GM12878 (cell line): ENCODE measurements around the gene PDRG1. TPM values are rescaled to one million over a fixed set of nuclear protein-coding genes. Genes with fewer than 3 reads are reported as not detected.

Experiments used
- ATAC-seq: fragments of 200-7000 bp; cut with Tn5 transposase; 3 replicates; pipeline ENCODE4 v1.9.1; 2020; ENCODE audit warnings: mild to moderate bottlenecking, moderate library complexity
- BruUV-seq: library from RNA; stranded (reverse); fragments of 400-500 nt; replicated peaks from 2 replicates; lab custom pipeline; 2021; lab: Mats Ljungman, UMichigan
- CTCF ChIA-PET: fragments of 300-600 bp; sonication (Branson Sonifier 250); formaldehyde crosslinking; extraction: SDS; loops from one replicate; lab custom pipeline; 2021; ENCODE audit warnings: inconsistent platforms; lab: Yijun Ruan, JAX
- POLR2A ChIA-PET: fragments of 350-600 bp; formaldehyde crosslinking; extraction: SDS; loops from one replicate; lab custom pipeline; 2021; ENCODE audit warnings: inconsistent platforms; lab: Charles Lee
- RAD21 ChIA-PET: fragments of 300-600 bp; sonication (Branson Sonifier 250); formaldehyde crosslinking; loops from one replicate; lab custom pipeline; 2023; ENCODE audit warnings: antibody characterized with exemption; ENCODE audit not compliant: unreplicated experiment; lab: Charles Lee
- SMC1A ChIA-PET: fragments of 300-600 bp; sonication (Branson Sonifier 250); formaldehyde crosslinking; loops from one replicate; lab custom pipeline; 2023; ENCODE audit not compliant: unreplicated experiment, uncharacterized antibody; lab: Charles Lee
- DNase-seq: peaks from one replicate; pipeline ENCODE4 v3.0.0-alpha.2; 2011; ENCODE audit warnings: low read depth, low spot score
- FAIRE-seq: peaks from 3 replicates; lab custom pipeline; 2011; peaks lifted over from hg19 to GRCh38; lab: Jason Lieb, UNC
- H2AFZ ChIP-seq: 2 replicates; pipeline ENCODE4 v1.6.0; 2011; ENCODE audit warnings: low read depth, low read length, control low read depth; ENCODE audit not compliant: control insufficient read depth
- H3K27ac ChIP-seq: 2 replicates; pipeline ENCODE4 v1.5.1; 2011; ENCODE audit warnings: control low read depth; ENCODE audit not compliant: control insufficient read depth, insufficient read depth
- H3K27me3 ChIP-seq, 2 experiments: replicated peaks in 1 of 2; 2 replicates each; pipeline versions ENCODE4 v1.6.0 to v1.6.1; 2011; ENCODE audit warnings: low read length in 1 of 2; ENCODE audit not compliant: control insufficient read depth in 2 of 2, insufficient read depth in 2 of 2
- H3K36me3 ChIP-seq, 2 experiments: 2 replicates each; pipeline ENCODE4 v1.5.1; 2011; ENCODE audit warnings: low read length in 1 of 2; ENCODE audit not compliant: control insufficient read depth in 2 of 2, insufficient read depth in 2 of 2
- H3K4me1 ChIP-seq: 2 replicates; pipeline ENCODE4 v1.6.1; 2011; ENCODE audit warnings: mild to moderate bottlenecking, low read length, moderate library complexity, mixed read lengths; ENCODE audit not compliant: control insufficient read depth, insufficient read depth
- H3K4me2 ChIP-seq: 2 replicates; pipeline ENCODE4 v1.6.0; 2011; ENCODE audit warnings: control low read depth; ENCODE audit not compliant: control insufficient read depth, insufficient read depth
- H3K4me3 ChIP-seq: fragments of 200-600 bp; sonication (generic); 2 replicates; pipeline ENCODE4 v1.5.1; 2016
- H3K79me2 ChIP-seq: 2 replicates; pipeline ENCODE4 v1.6.0; 2011; ENCODE audit warnings: low read length; ENCODE audit not compliant: control insufficient read depth, insufficient read depth
- H3K9ac ChIP-seq: 2 replicates; pipeline ENCODE4 v1.8.0; 2011; ENCODE audit warnings: low read length, control low read depth, mixed read lengths; ENCODE audit not compliant: control insufficient read depth, insufficient read depth
- H3K9me3 ChIP-seq: replicated peaks from 3 replicates; pipeline ENCODE4 v1.5.1; 2011; ENCODE audit warnings: mild to moderate bottlenecking, low read length; ENCODE audit not compliant: control insufficient read depth, insufficient read depth
- H4K20me1 ChIP-seq: 2 replicates; pipeline ENCODE4 v1.6.0; 2011; ENCODE audit not compliant: control insufficient read depth, insufficient read depth
- BHLHE40 ChIP-seq, 2 experiments: fragments of 450-650 bp in 1 of 2; IDR thresholded peaks; 2 replicates each; pipeline ENCODE4 v1.6.1; 2011 to 2017; ENCODE audit warnings: low read depth in 2 of 2, borderline replicate concordance in 1 of 2, improper control_type of control experiment in 1 of 2, low read length in 1 of 2, mild to moderate bottlenecking in 1 of 2
- HDAC2 ChIP-seq: fragments of 200-600 bp; sonication (generic); IDR thresholded peaks from 2 replicates; pipeline ENCODE4 v1.6.1; 2017
- KDM1A ChIP-seq: fragments of 200-600 bp; sonication (generic); IDR thresholded peaks from 2 replicates; pipeline ENCODE4 v1.6.1; 2016; ENCODE audit warnings: borderline replicate concordance
- MYC ChIP-seq: IDR thresholded peaks from 2 replicates; pipeline ENCODE4 v1.6.1; 2011; ENCODE audit warnings: mild to moderate bottlenecking, low read length, moderate library complexity, inconsistent platforms; ENCODE audit not compliant: insufficient read depth, insufficient replicate concordance, insufficient read length, severe bottlenecking
- NFXL1 ChIP-seq: fragments of 450-650 bp; IDR thresholded peaks from 2 replicates; pipeline ENCODE4 v1.6.1; 2017; ENCODE audit warnings: antibody characterized with exemption, mild to moderate bottlenecking, borderline replicate concordance
- NR2C2 ChIP-seq: IDR thresholded peaks from 2 replicates; pipeline ENCODE4 v1.6.1; 2011; ENCODE audit warnings: borderline replicate concordance, low read depth; ENCODE audit not compliant: control insufficient read depth, insufficient read length
- POLR2AphosphoS5 ChIP-seq: IDR thresholded peaks from 2 replicates; pipeline ENCODE4 v1.6.1; 2011; ENCODE audit warnings: mild to moderate bottlenecking, low read length, inconsistent platforms
- POU2F2 ChIP-seq: IDR thresholded peaks from 3 replicates; pipeline ENCODE4 v1.6.1; 2011; ENCODE audit warnings: low read depth, mild to moderate bottlenecking, low read length, borderline replicate concordance
- RAD21 ChIP-seq: IDR thresholded peaks from 2 replicates; pipeline ENCODE4 v1.6.1; 2011; ENCODE audit warnings: mild to moderate bottlenecking, low read depth, low read length, moderate library complexity; ENCODE audit not compliant: insufficient read depth
- RAD51 ChIP-seq: fragments of 450-650 bp; IDR thresholded peaks from 2 replicates; pipeline ENCODE4 v1.6.1; 2016; ENCODE audit warnings: moderate library complexity, mild to moderate bottlenecking, inconsistent platforms
- RCOR1 ChIP-seq: conservative IDR thresholded peaks from 2 replicates; pipeline ENCODE4 v1.6.1; 2012; ENCODE audit warnings: low read depth, low read length, improper control_type of control experiment
- RFX5 ChIP-seq: IDR thresholded peaks from 2 replicates; pipeline ENCODE4 v1.6.1; 2011; ENCODE audit warnings: low read depth, low read length, improper control_type of control experiment
- RUNX3 ChIP-seq: IDR thresholded peaks from 2 replicates; pipeline ENCODE4 v1.6.1; 2012; ENCODE audit warnings: low read length, inconsistent platforms
- SPI1 ChIP-seq: IDR thresholded peaks from 2 replicates; pipeline ENCODE4 v1.6.1; 2011; ENCODE audit warnings: low read depth, mild to moderate bottlenecking, low read length, moderate library complexity, borderline replicate concordance; ENCODE audit not compliant: insufficient read depth
- ZNF24 ChIP-seq: fragments of 450-650 bp; IDR thresholded peaks from 2 replicates; pipeline ENCODE4 v1.6.1; 2017; ENCODE audit warnings: antibody characterized with exemption, mild to moderate bottlenecking
- ZNF274 ChIP-seq: IDR thresholded peaks from one replicate; pipeline ENCODE4 v1.8.0; 2011; ENCODE audit not compliant: insufficient read length, insufficient read depth
- ZZZ3 ChIP-seq: IDR thresholded peaks from 2 replicates; pipeline ENCODE4 v1.6.1; 2011; ENCODE audit warnings: low read depth; ENCODE audit not compliant: control insufficient read depth, insufficient read length
- WGBS: methylation state at CpG from one replicate; pipeline ENCODE4 v1.1.6; 2016; ENCODE audit warnings: low lambda C conversion rate; ENCODE audit not compliant: insufficient replicate concordance, insufficient coverage; ENCODE audit errors: missing lambda C conversion rate; 5-methylcytosine and 5-hydroxymethylcytosine counted together
- in situ Hi-C: fragments of 300-500 bp; cut with MboI; formaldehyde crosslinking; loops from 9 replicates; pipeline ENCODE4 v1.14.3; 2018; ENCODE audit warnings: mixed read lengths
- intact Hi-C: fragments of 100-400 bp; cut with micrococcal nuclease; formaldehyde crosslinking; loops from one replicate; pipeline ENCODE4 v1.14.2; 2022; ENCODE audit not compliant: unreplicated experiment
- polyA plus RNA-seq, 11 experiments: library from polyadenylated mRNA; depleted of rRNA in 4 of 11; unstranded in 6 of 11; stranded (reverse) in 5 of 11; fragments of >200 nt; fragmentation: Nextera tagmentation in 4 of 11; fragmentation: Illumina TruSeq in 1 of 11; extraction: Ambion mirVana in 4 of 11; extraction: Trizol in 1 of 11; gene quantifications; 1 replicate in 1 of 11; 2 replicates in 10 of 11; pipeline versions ENCODE4 v1.2.1 to v1.2.3, GENCODE V29; 2011 to 2016; ENCODE audit warnings: inconsistent platforms in 2 of 11, missing spikeins in 2 of 11, low read depth in 1 of 11
- total RNA-seq, 4 experiments: library from RNA; depleted of rRNA in 3 of 4; stranded (reverse); fragments of >200 nt in 3 of 4; fragmentation: Illumina TruSeq in 1 of 4; extraction: Trizol in 1 of 4; gene quantifications; 2 replicates each; pipeline versions ENCODE4 v1.2.1 to v1.2.3, GENCODE V29; 2013 to 2021
- TF ChIP-seq, protein P1 (sequence below): IDR thresholded peaks from 2 replicates; pipeline ENCODE4 v1.6.1; 2012; ENCODE audit warnings: low read depth, low read length, improper control_type of control experiment
- TF ChIP-seq, protein P2 (sequence below): fragments of 450-650 bp; IDR thresholded peaks from 2 replicates; pipeline ENCODE4 v1.6.1; 2018; ENCODE audit warnings: borderline replicate concordance, mild to moderate bottlenecking; ENCODE audit not compliant: partially characterized antibody
- TF ChIP-seq, protein P3 (sequence below): IDR thresholded peaks from 2 replicates; pipeline ENCODE4 v1.6.1; 2011; ENCODE audit warnings: borderline replicate concordance, low read depth, mild to moderate bottlenecking, moderate library complexity, mixed read lengths, low read length; ENCODE audit not compliant: insufficient read depth; ENCODE audit errors: extremely low read length

PDRG1 gene
- total and polyA plus RNA-seq, 10 of the 15 experiments (the other 5 are each of a cell fraction or from before 2014, with no cell fraction given): 11.1 to 55.8 (median 23.3) TPM

DNA sequence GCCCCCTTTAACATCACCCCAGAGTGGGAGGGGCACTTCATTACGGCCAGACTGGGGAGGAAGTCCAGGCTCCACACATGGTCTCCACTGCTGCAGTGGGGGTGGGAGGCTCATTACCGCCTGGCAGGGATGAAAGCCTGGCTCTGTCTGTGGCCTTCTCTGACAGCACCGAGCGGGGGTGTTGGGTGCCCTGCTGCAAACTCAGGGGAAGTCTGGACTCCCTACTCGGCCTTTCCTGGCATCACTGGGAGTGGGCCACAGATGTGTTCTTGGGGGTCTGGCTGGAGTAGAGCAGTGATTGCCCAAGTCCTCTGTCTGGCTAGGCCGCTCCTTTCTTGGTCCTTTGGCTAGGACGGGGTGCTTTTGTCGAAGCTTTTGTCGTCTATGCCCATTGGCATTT is 54.3 kb downstream of the PDRG1 start:
- DNase-seq (no peak), ATAC-seq (no peak), FAIRE-seq (no peak)
- in situ Hi-C loops: no loop called here
- no peak overlapping the region for H3K4me3 ChIP-seq
- intact Hi-C loops: no loop called here
- H3K4me2 ChIP-seq: no peak overlapping the region
- no peaks in the 10 kb centered on the region; the same call in 1 of the 2 replicates for H3K4me1 ChIP-seq
- TF ChIP-seq NFXL1 (no peak), POLR2AphosphoS5 (no peak), HDAC2 (no peak), RUNX3 (no peak), NR2C2 (no peak), RCOR1 (no peak), ZNF24 (no peak), ZZZ3 (no peak), SPI1 (no peak), POU2F2 (no peak), RFX5 (no peak), RAD51 (no peak), BHLHE40 (IDR thresholded peaks at IDR 0.05; ENCODE audit: borderline replicate concordance in 1 of 2, low read depth in 2 of 2, low read length in 1 of 2) (no peak), MYC (no peak), KDM1A (no peak), ZNF274 (no peak), RAD21 (no peak)
- TF ChIP-seq, protein P1, sequence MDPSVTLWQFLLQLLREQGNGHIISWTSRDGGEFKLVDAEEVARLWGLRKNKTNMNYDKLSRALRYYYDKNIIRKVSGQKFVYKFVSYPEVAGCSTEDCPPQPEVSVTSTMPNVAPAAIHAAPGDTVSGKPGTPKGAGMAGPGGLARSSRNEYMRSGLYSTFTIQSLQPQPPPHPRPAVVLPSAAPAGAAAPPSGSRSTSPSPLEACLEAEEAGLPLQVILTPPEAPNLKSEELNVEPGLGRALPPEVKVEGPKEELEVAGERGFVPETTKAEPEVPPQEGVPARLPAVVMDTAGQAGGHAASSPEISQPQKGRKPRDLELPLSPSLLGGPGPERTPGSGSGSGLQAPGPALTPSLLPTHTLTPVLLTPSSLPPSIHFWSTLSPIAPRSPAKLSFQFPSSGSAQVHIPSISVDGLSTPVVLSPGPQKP: no peak
- TF ChIP-seq, protein P2, sequence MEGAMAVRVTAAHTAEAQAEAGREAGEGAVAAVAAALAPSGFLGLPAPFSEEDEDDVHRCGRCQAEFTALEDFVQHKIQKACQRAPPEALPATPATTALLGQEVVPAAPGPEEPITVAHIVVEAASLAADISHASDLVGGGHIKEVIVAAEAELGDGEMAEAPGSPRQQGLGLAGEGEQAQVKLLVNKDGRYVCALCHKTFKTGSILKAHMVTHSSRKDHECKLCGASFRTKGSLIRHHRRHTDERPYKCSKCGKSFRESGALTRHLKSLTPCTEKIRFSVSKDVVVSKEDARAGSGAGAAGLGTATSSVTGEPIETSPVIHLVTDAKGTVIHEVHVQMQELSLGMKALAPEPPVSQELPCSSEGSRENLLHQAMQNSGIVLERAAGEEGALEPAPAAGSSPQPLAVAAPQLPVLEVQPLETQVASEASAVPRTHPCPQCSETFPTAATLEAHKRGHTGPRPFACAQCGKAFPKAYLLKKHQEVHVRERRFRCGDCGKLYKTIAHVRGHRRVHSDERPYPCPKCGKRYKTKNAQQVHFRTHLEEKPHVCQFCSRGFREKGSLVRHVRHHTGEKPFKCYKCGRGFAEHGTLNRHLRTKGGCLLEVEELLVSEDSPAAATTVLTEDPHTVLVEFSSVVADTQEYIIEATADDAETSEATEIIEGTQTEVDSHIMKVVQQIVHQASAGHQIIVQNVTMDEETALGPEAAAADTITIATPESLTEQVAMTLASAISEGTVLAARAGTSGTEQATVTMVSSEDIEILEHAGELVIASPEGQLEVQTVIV: no peak
- TF ChIP-seq, protein P3, sequence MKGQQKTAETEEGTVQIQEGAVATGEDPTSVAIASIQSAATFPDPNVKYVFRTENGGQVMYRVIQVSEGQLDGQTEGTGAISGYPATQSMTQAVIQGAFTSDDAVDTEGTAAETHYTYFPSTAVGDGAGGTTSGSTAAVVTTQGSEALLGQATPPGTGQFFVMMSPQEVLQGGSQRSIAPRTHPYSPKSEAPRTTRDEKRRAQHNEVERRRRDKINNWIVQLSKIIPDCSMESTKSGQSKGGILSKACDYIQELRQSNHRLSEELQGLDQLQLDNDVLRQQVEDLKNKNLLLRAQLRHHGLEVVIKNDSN: no peak
- no peak overlapping the region for H3K9ac ChIP-seq
- ChIA-PET POLR2A (interaction anchor here (0.6 to 1.5 kb wide), 2 partner anchors 13 to 17 kb away, joined by 3 read pairs; no protein-coding TSS in a partner anchor), RAD21 (interaction anchor here (1.2 kb wide), 1 partner anchor 11 kb away, joined by 3 read pairs; no protein-coding TSS in a partner anchor), CTCF (interaction anchor here (1.2 to 1.5 kb wide), 2 partner anchors 21 to 51 kb away, joined by 3 to 5 read pairs; no protein-coding TSS in a partner anchor), SMC1A (interaction anchor here (0.9 to 4.1 kb wide), 6 partner anchors 17 to 53 kb away, joined by 3 to 26 read pairs (median 4); no protein-coding TSS in a partner anchor)
- no peak overlapping the region for H3K27ac ChIP-seq
- H4K20me1 ChIP-seq: no peaks in the 10 kb centered on the region
- no peaks in the 10 kb centered on the region for H3K9me3 ChIP-seq
- BruUV-seq: no TSS peak
- no peaks in the 10 kb centered on the region for H3K27me3 ChIP-seq
- no peaks in the 10 kb centered on the region for H3K79me2 ChIP-seq
- no peaks in the 10 kb centered on the region for H3K36me3 ChIP-seq
- no peak overlapping the region for H2AFZ ChIP-seq
- 68% methylated on average over 9 of the region's 9 CpGs for WGBS
